GM12892 (cell line): ENCODE measurements around the gene PRR12.

Source experiments
- POLR2AphosphoS5 ChIP-seq: IDR thresholded peaks from 2 replicates; pipeline ENCODE4 v1.6.1; 2011; ENCODE audit warnings: low read depth, low read length, control low read depth
- TAF1 ChIP-seq: IDR thresholded peaks from 2 replicates; pipeline ENCODE4 v1.6.1; 2011; ENCODE audit warnings: low read depth, mild to moderate bottlenecking, control low read depth, low read length, borderline replicate concordance

DNA sequence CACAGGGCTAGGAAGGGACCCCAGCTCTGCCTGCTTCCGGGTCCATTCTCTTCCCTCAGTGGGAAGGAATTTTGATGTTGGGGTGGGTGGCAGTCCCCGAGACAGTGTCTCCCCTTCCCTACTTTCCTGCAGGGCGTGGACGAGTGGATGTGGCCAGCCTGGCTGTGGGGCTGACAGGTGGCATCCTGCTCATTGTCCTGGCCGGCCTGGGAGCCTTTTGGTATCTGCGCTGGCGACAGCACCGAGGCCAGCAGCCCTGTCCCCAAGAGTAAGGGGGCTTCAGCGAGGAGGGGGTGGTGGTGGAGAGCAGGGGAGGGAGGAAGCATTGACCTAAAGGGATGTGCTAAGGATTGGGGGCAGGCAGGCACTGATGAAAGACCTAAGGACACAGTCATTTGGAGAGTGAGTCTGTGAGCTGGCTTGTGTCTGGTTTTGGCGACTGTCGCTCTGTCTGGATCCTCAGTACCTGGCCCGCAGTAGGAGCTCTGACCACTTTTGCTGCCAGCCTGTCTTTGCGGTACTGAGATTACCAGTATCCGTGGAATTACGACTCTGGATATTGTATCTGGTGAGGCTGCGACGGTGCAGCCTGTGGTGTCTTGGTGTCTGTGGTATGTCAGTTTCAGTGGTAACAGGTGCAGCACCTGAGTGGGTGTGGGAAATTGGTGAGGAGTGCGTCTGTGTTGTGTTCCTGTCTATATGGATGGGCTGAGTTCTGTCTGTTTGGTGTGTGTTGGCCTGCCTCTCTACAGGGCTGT is 2.4 kb upstream of the PRR12 start:
- TF ChIP-seq TAF1 = no peak
- no peak for TF ChIP-seq POLR2AphosphoS5
